Neural crest cell (in vitro differentiated cells): ENCODE results near the gene DOCK7. TPM values are rescaled to one million over a fixed set of nuclear protein-coding genes. Genes with fewer than 3 reads are reported as not detected.
"Not testable (repeated sequence)": the region's sequence is repeated elsewhere in the genome, so short reads cannot be mapped to it uniquely, and the experiment has no call there.

ENCODE experiments used
- DNase-seq: peaks from one replicate; pipeline ENCODE4 v3.0.0; 2021; ENCODE audit warnings: low read depth, mixed read lengths, low spot score
- H3K27ac Mint-ChIP-seq: one replicate; pipeline ENCODE4 v1.8.0; 2021; ENCODE audit warnings: mild to moderate bottlenecking, mixed read lengths; ENCODE audit not compliant: unreplicated experiment
- H3K27me3 Mint-ChIP-seq: 2 replicates; pipeline ENCODE4 v1.8.0; 2021; ENCODE audit warnings: low read depth, mild to moderate bottlenecking, mixed read lengths
- H3K36me3 Mint-ChIP-seq: 2 replicates; pipeline ENCODE4 v1.8.0; 2021; ENCODE audit warnings: low read depth, mild to moderate bottlenecking, mixed read lengths
- H3K4me1 Mint-ChIP-seq: 2 replicates; pipeline ENCODE4 v1.8.0; 2021; ENCODE audit warnings: mixed read lengths
- H3K4me3 Mint-ChIP-seq: one replicate; pipeline ENCODE4 v1.8.0; 2021; ENCODE audit warnings: mild to moderate bottlenecking, mixed read lengths
- H3K9me3 Mint-ChIP-seq: 2 replicates; pipeline ENCODE4 v1.8.0; 2021; ENCODE audit warnings: mixed read lengths
- CTCF ChIP-seq: fragments of 200-600 bp; sonication (generic); conservative IDR thresholded peaks from 2 replicates; pipeline ENCODE4 v1.5.0; 2021; ENCODE audit warnings: antibody characterized with exemption, mild to moderate bottlenecking
- total RNA-seq: library from RNA; stranded (reverse); gene quantifications from 2 replicates; pipeline ENCODE4 v1.2.1, GENCODE V29; 2021

DOCK7 gene
- total RNA-seq, 1 donor from 2014 or later = 79.8 TPM

GRCh38 chr1:62689524-62689923 is 1.3 kb upstream of the DOCK7 start:
- peaks cover 58% of the 10 kb centered on the region for H3K4me1 Mint-ChIP-seq
- no peak for DNase-seq
- H3K9me3 Mint-ChIP-seq = no peaks in the 10 kb centered on the region
- H3K27me3 Mint-ChIP-seq = no peaks in the 10 kb centered on the region
- peak overlapping the region; percentile 96 for H3K4me3 Mint-ChIP-seq
- no peak for TF ChIP-seq CTCF
- no peak overlapping the region for H3K27ac Mint-ChIP-seq
- H3K36me3 Mint-ChIP-seq = peaks cover 15% of the 10 kb centered on the region

GRCh38 chr1:62688687-62689085 is 500 bp upstream of the DOCK7 start:
- Mint-ChIP-seq H3K4me1 (peaks cover 61% of the 10 kb centered on the region), H3K9me3 (no peaks in the 10 kb centered on the region), H3K4me3 (peak overlapping the region; percentile 96), H3K27ac (peak overlapping the region; percentile 98), H3K27me3 (no peaks in the 10 kb centered on the region), H3K36me3 (peaks cover 12% of the 10 kb centered on the region)
- no peak for DNase-seq
- TF ChIP-seq CTCF = no peak

- Mint-ChIP-seq H3K9me3 (no peaks in the 10 kb centered on the region), H3K27me3 (no peaks in the 10 kb centered on the region), H3K36me3 (peaks cover 2% of the 10 kb centered on the region), H3K4me3 (peak overlapping the region; percentile 97), H3K27ac (peak overlapping the region; percentile 98), H3K4me1 (peaks cover 58% of the 10 kb centered on the region)
- no peak for TF ChIP-seq CTCF
- DNase-seq = peak; percentile 36
These were observed 724 bp downstream of the DOCK7 start for GRCh38 chr1:62687421-62687902.

- H3K27ac Mint-ChIP-seq = no peak overlapping the region
- H3K27me3 Mint-ChIP-seq = no peaks in the 10 kb centered on the region
- DNase-seq = no peak
- no peaks in the 10 kb centered on the region for H3K9me3 Mint-ChIP-seq
- TF ChIP-seq CTCF = no peak
- H3K36me3 Mint-ChIP-seq = peaks cover 2% of the 10 kb centered on the region
- peak overlapping the region; percentile 97 for H3K4me3 Mint-ChIP-seq
- peaks cover 57% of the 10 kb centered on the region for H3K4me1 Mint-ChIP-seq
These were observed 1.4 kb downstream of the DOCK7 start for GRCh38 chr1:62686822-62687221.

GRCh38 chr1:62685431-62685859 is 2.7 kb downstream of the DOCK7 start:
- Mint-ChIP-seq H3K4me1 (peaks cover 43% of the 10 kb centered on the region), H3K36me3 (no peaks in the 10 kb centered on the region), H3K9me3 (no peaks in the 10 kb centered on the region), H3K4me3 (peak overlapping the region; percentile 70), H3K27me3 (no peaks in the 10 kb centered on the region), H3K27ac (no peak overlapping the region)
- TF ChIP-seq CTCF = no peak
- no peak for DNase-seq

GRCh38 chr1:62682531-62682930 is 5.7 kb downstream of the DOCK7 start:
- H3K27ac Mint-ChIP-seq = no peak overlapping the region
- no peaks in the 10 kb centered on the region for H3K27me3 Mint-ChIP-seq
- TF ChIP-seq CTCF = no peak
- peaks cover 26% of the 10 kb centered on the region for H3K4me1 Mint-ChIP-seq
- peaks cover 4% of the 10 kb centered on the region for H3K36me3 Mint-ChIP-seq
- no peak overlapping the region for H3K4me3 Mint-ChIP-seq
- DNase-seq = no peak
- H3K9me3 Mint-ChIP-seq = no peaks in the 10 kb centered on the region

GRCh38 chr1:62680992-62681391 is 7.2 kb downstream of the DOCK7 start:
- H3K27ac Mint-ChIP-seq, H3K27me3 Mint-ChIP-seq, H3K4me3 Mint-ChIP-seq, DNase-seq, H3K36me3 Mint-ChIP-seq, H3K9me3 Mint-ChIP-seq: not testable (repeated sequence)
- peaks cover 21% of the 10 kb centered on the region for H3K4me1 Mint-ChIP-seq

- peaks cover 13% of the 10 kb centered on the region for H3K4me1 Mint-ChIP-seq
- not testable (repeated sequence) for H3K36me3 Mint-ChIP-seq, H3K27ac Mint-ChIP-seq, DNase-seq, H3K4me3 Mint-ChIP-seq, H3K27me3 Mint-ChIP-seq, H3K9me3 Mint-ChIP-seq
These were observed 10.4 kb downstream of the DOCK7 start for GRCh38 chr1:62677822-62678221.
